Hematopoietic multipotent progenitor cell treated with erythropoietin and hydrocortisone succinate and interleukin-3 and kit ligand, for 15 days (in vitro differentiated cells): ENCODE measurements around the gene BNIP2.
A peak's percentile ranks its signal among the peaks of the same experiment; 100 is the strongest.
"Not testable (repeated sequence)": the region's sequence is repeated elsewhere in the genome, so short reads cannot be mapped to it uniquely, and the experiment has no call there.

Experiments used
- DNase-seq: peaks from one replicate; pipeline ENCODE4 v3.0.0-alpha.2; 2015; ENCODE audit warnings: low spot score

The BNIP2 gene

GRCh38 chr15:59688782-59689625, at the start of gene BNIP2:
Gene BNIP2, minus strand, starts transcription at chr15:59689320. Its CDS starts 6,863 bp downstream, at chr15:59682457.
- DNase-seq = peak; percentile 96

- DNase-seq = no peak
Observed at GRCh38 chr15:59738676-59739075, 49.6 kb upstream of the BNIP2 start.

GRCh38 chr15:59736181-59736580, 47.1 kb upstream of the BNIP2 start:
- DNase-seq = no peak

- DNase-seq = no peak
Observed at GRCh38 chr15:59725151-59725486, 36.0 kb upstream of the BNIP2 start.

GRCh38 chr15:59723687-59724346, 34.7 kb upstream of the BNIP2 start:
- no peak for DNase-seq

GRCh38 chr15:59722476-59722875, 33.4 kb upstream of the BNIP2 start:
- DNase-seq = no peak

GRCh38 chr15:59722037-59722436, 32.9 kb upstream of the BNIP2 start:
- no peak for DNase-seq

GRCh38 chr15:59721411-59721810, 32.3 kb upstream of the BNIP2 start:
- DNase-seq = no peak

- DNase-seq = no peak
Observed at GRCh38 chr15:59713177-59713576, 24.1 kb upstream of the BNIP2 start.

- no peak for DNase-seq
Observed at GRCh38 chr15:59711451-59712243, 22.5 kb upstream of the BNIP2 start.

- DNase-seq = no peak
Observed at GRCh38 chr15:59707619-59708018, 18.5 kb upstream of the BNIP2 start.

GRCh38 chr15:59703979-59704796, 15.1 kb upstream of the BNIP2 start:
- DNase-seq = no peak

- no peak for DNase-seq
Observed at GRCh38 chr15:59702351-59702750, 13.2 kb upstream of the BNIP2 start.

GRCh38 chr15:59701880-59702279, 12.8 kb upstream of the BNIP2 start:
- DNase-seq = no peak

GRCh38 chr15:59699810-59700431, 10.8 kb upstream of the BNIP2 start:
- DNase-seq = no peak

- DNase-seq = not testable (repeated sequence)
Observed at GRCh38 chr15:59698065-59698464, 8.9 kb upstream of the BNIP2 start.

- no peak for DNase-seq
Observed at GRCh38 chr15:59696332-59696731, 7.2 kb upstream of the BNIP2 start.

- no peak for DNase-seq
Observed at GRCh38 chr15:59694779-59695178, 5.7 kb upstream of the BNIP2 start.

GRCh38 chr15:59691194-59691805, 2.2 kb upstream of the BNIP2 start:
- DNase-seq = peak; percentile 74

- peak; percentile 82 for DNase-seq
Observed at GRCh38 chr15:59689626-59690236, 611 bp upstream of the BNIP2 start.

GRCh38 chr15:59688423-59688781, 718 bp downstream of the BNIP2 start:
- peak; percentile 23 for DNase-seq
